B cell (primary cell): Measurements from ENCODE around the gene SEMA3E. TPM values are rescaled to one million over a fixed set of nuclear protein-coding genes. Genes with fewer than 3 reads are reported as not detected.

ENCODE experiments used
- ATAC-seq: fragments of 200-7000 bp; cut with Tn5 transposase; one replicate; pipeline ENCODE4 v1.10.0; 2021; ENCODE audit warnings: low read depth, mild to moderate bottlenecking, moderate number of reproducible peaks, moderate library complexity
- CTCF ChIA-PET: fragments of 350-600 bp; sonication (Branson Sonifier 250); formaldehyde crosslinking; loops from one replicate; lab custom pipeline; 2021; ENCODE audit warnings: antibody characterized with exemption, inconsistent platforms; lab: Charles Lee
- POLR2A ChIA-PET: fragments of 350-600 bp; sonication (Branson Sonifier 250); formaldehyde crosslinking; loops from one replicate; lab custom pipeline; 2021; ENCODE audit warnings: antibody characterized with exemption; lab: Charles Lee
- DNase-seq: peaks from one replicate; pipeline ENCODE4 v3.0.0; 2013
- H2AFZ ChIP-seq: 2 replicates; pipeline ENCODE4 v1.6.1; 2012; ENCODE audit warnings: mild to moderate bottlenecking, low read depth, low read length; ENCODE audit not compliant: insufficient read depth, poor library complexity, severe bottlenecking
- H3K27ac ChIP-seq, 2 donors: 1 replicate in 1 of 2; 2 replicates in 1 of 2; pipeline ENCODE4 v1.5.1; 2012 to 2013; ENCODE audit warnings: low read length in 2 of 2, mild to moderate bottlenecking in 2 of 2, moderate library complexity in 1 of 2
- H3K27me3 ChIP-seq, 4 experiments: fragments of 200-600 bp in 1 of 4; sonication (generic) in 1 of 4; replicated peaks in 1 of 4; 1 replicate in 2 of 4; 2 replicates in 2 of 4; pipeline versions ENCODE4 v1.6.1 to v1.7.0; 2013 to 2016; ENCODE audit warnings: low read length in 3 of 4, mild to moderate bottlenecking in 2 of 4, mixed read lengths in 1 of 4, moderate library complexity in 1 of 4; ENCODE audit not compliant: insufficient read depth in 4 of 4, control insufficient read depth in 3 of 4; ENCODE audit errors: control extremely low read depth in 1 of 4
- H3K36me3 ChIP-seq, 2 experiments: replicated peaks in 1 of 2; 1 replicate in 1 of 2; 2 replicates in 1 of 2; pipeline versions ENCODE4 v1.6.1 to v1.7.1; 2013; ENCODE audit warnings: low read length in 1 of 2; ENCODE audit not compliant: insufficient read depth in 2 of 2, control insufficient read depth in 1 of 2; ENCODE audit errors: control extremely low read depth in 1 of 2, extremely low read depth in 1 of 2
- H3K4me1 ChIP-seq, 2 donors: fragments of 200-600 bp in 1 of 2; sonication (generic) in 1 of 2; 1 replicate in 1 of 2; 2 replicates in 1 of 2; pipeline versions ENCODE4 v1.5.1 to v1.6.1; 2013 to 2017; ENCODE audit warnings: low read length in 2 of 2; ENCODE audit not compliant: control insufficient read depth in 2 of 2, insufficient read depth in 2 of 2
- H3K4me2 ChIP-seq: replicated peaks from 2 replicates; pipeline ENCODE3; 2012; ENCODE audit warnings: mild to moderate bottlenecking, low read depth, low read length; ENCODE audit not compliant: poor library complexity, severe bottlenecking
- H3K4me3 ChIP-seq, 5 experiments: fragments of 200-600 bp in 1 of 5; sonication (generic) in 1 of 5; 1 replicate in 3 of 5; 2 replicates in 2 of 5; pipeline versions ENCODE4 v1.5.1 to v1.7.0; 2011 to 2016; ENCODE audit warnings: low read length in 4 of 5, mild to moderate bottlenecking in 4 of 5, low read depth in 2 of 5, control low read depth in 1 of 5, moderate library complexity in 1 of 5; ENCODE audit not compliant: insufficient read depth in 1 of 5; ENCODE audit errors: control extremely low read depth in 1 of 5, extremely low read depth in 1 of 5
- H3K79me2 ChIP-seq: fragments of 200-600 bp; sonication (generic); one replicate; pipeline ENCODE4 v1.6.0; 2016; ENCODE audit warnings: low read length; ENCODE audit not compliant: control insufficient read depth, insufficient read depth
- H3K9ac ChIP-seq: fragments of 200-600 bp; sonication (generic); 2 replicates; pipeline ENCODE4 v1.6.1; 2017; ENCODE audit warnings: mild to moderate bottlenecking, low read length, moderate library complexity
- H3K9me3 ChIP-seq, 3 donors: one replicate each; pipeline versions ENCODE4 v1.6.1 to v1.7.1; 2013; ENCODE audit warnings: low read length in 2 of 3; ENCODE audit not compliant: control insufficient read depth in 2 of 3, insufficient read depth in 1 of 3; ENCODE audit errors: control extremely low read depth in 1 of 3
- H4K20me1 ChIP-seq: 2 replicates; pipeline ENCODE4 v1.6.0; 2012; ENCODE audit warnings: mild to moderate bottlenecking, low read length; ENCODE audit not compliant: insufficient read depth, control insufficient read depth, poor library complexity, severe bottlenecking
- H3K27ac Mint-ChIP-seq: one replicate; pipeline ENCODE4 v1.8.0; 2021; ENCODE audit warnings: mixed read lengths
- H3K27me3 Mint-ChIP-seq: one replicate; pipeline ENCODE4 v1.8.0; 2021; ENCODE audit warnings: mixed read lengths
- H3K4me1 Mint-ChIP-seq: one replicate; pipeline ENCODE4 v1.8.0; 2021; ENCODE audit warnings: mixed read lengths
- H3K4me3 Mint-ChIP-seq: one replicate; pipeline ENCODE4 v1.8.0; 2021; ENCODE audit warnings: mixed read lengths
- H3K9me3 Mint-ChIP-seq: one replicate; pipeline ENCODE4 v1.8.0; 2022; ENCODE audit warnings: mixed read lengths; ENCODE audit not compliant: insufficient read depth
- EZH2 ChIP-seq: IDR thresholded peaks from 2 replicates; pipeline ENCODE4 v1.6.1; 2012; ENCODE audit warnings: borderline replicate concordance, low read depth, mild to moderate bottlenecking, moderate library complexity, low read length; ENCODE audit not compliant: insufficient read depth, poor library complexity, severe bottlenecking
- WGBS: methylation state at CpG from one replicate; pipeline ENCODE4 v1.1.5; 2013; ENCODE audit warnings: missing lambda C conversion rate; ENCODE audit not compliant: insufficient coverage; 5-methylcytosine and 5-hydroxymethylcytosine counted together
- intact Hi-C: fragments of 100-400 bp; cut with micrococcal nuclease; formaldehyde crosslinking; loops from one replicate; pipeline ENCODE4 v1.10.0; 2022
- polyA plus RNA-seq: library from polyadenylated mRNA; depleted of rRNA; stranded (reverse); fragments of >200 nt; gene quantifications from 2 replicates; pipeline ENCODE4 v1.2.3, GENCODE V29; 2012
- total RNA-seq, 2 donors: library from RNA; stranded (reverse); fragments of 120-200 nt in 1 of 2; gene quantifications; 1 replicate in 1 of 2; 2 replicates in 1 of 2; pipeline versions ENCODE4 v1.2.3 to v1.2.4, GENCODE V29; 2013 to 2022
- TF ChIP-seq, protein P1 (sequence below): fragments of 200-600 bp; IDR thresholded peaks from one replicate; pipeline ENCODE4 v1.8.0; 2022; ENCODE audit warnings: antibody characterized with exemption, mild to moderate bottlenecking

The SEMA3E gene
- total and polyA plus RNA-seq, 2 donors (not counting 1 experiment from before 2014, with no cell fraction given): not detected

DNA sequence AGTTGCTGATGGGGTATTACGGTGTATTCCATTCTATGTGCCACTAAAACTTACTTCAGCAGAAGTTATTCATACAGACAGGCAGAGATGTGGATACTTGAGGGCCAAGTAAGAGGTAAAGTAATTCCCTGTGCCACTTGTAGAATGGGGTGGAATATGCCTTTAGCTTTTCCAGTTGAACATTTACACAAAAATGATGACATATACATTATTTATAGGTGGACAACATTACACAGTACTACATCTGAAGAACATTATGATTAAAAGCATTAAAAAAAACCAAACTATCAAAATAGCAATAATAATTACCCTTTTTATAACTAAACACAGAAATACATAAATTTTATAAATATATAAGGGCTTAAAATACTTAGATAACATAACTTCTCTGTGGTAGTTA lies 3.5 kb upstream of the SEMA3E start:
- no peak overlapping the region for H3K27ac Mint-ChIP-seq
- H3K27me3 Mint-ChIP-seq: peaks cover 5% of the 10 kb centered on the region
- Histone ChIP-seq H3K9ac (no peak overlapping the region), H4K20me1 (no peaks in the 10 kb centered on the region), H3K4me1 (no peaks in the 10 kb centered on the region), H3K79me2 (no peaks in the 10 kb centered on the region), H3K4me3 (no peak overlapping the region), H3K9me3 (no peaks in the 10 kb centered on the region), H3K4me2 (no peak overlapping the region), H3K27ac (no peak overlapping the region), H2AFZ (no peak overlapping the region), H3K36me3 (no peaks in the 10 kb centered on the region), H3K27me3 (no peaks in the 10 kb centered on the region)
- ChIA-PET POLR2A (no interaction called here), CTCF (no interaction called here)
- H3K9me3 Mint-ChIP-seq: no peaks in the 10 kb centered on the region
- no peaks in the 10 kb centered on the region for H3K4me1 Mint-ChIP-seq
- ATAC-seq: no peak
- DNase-seq: no peak
- intact Hi-C loops: no loop called here
- no CpG with 5 or more reads among the region's 1 CpG for WGBS
- TF ChIP-seq, protein P1, sequence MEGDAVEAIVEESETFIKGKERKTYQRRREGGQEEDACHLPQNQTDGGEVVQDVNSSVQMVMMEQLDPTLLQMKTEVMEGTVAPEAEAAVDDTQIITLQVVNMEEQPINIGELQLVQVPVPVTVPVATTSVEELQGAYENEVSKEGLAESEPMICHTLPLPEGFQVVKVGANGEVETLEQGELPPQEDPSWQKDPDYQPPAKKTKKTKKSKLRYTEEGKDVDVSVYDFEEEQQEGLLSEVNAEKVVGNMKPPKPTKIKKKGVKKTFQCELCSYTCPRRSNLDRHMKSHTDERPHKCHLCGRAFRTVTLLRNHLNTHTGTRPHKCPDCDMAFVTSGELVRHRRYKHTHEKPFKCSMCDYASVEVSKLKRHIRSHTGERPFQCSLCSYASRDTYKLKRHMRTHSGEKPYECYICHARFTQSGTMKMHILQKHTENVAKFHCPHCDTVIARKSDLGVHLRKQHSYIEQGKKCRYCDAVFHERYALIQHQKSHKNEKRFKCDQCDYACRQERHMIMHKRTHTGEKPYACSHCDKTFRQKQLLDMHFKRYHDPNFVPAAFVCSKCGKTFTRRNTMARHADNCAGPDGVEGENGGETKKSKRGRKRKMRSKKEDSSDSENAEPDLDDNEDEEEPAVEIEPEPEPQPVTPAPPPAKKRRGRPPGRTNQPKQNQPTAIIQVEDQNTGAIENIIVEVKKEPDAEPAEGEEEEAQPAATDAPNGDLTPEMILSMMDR: no peak
- no peak for TF ChIP-seq EZH2
- H3K4me3 Mint-ChIP-seq: no peak overlapping the region

DNA sequence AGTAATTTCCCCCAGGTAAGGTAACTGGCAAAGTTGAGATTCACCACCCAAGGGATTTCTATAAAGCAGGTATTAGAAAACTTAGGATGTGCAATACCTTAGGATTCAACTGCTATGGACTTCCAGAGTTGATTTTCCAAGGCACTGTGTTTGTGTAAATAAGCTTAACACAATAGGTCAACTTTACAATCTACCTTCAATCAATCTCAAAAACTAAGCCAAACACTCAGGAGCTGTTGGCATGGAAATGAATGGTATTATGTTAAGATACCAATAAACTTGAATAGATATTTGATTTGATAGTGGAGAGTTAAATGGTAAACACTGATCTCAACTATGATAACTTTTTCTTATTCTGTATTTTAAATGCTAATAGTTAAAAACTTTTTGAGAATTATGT lies 762 bp upstream of the SEMA3E start:
- no peak overlapping the region for H3K4me2 ChIP-seq
- no peak overlapping the region for H3K27ac Mint-ChIP-seq
- no peaks in the 10 kb centered on the region for H4K20me1 ChIP-seq
- H3K4me1 ChIP-seq: no peaks in the 10 kb centered on the region
- no peaks in the 10 kb centered on the region for H3K9me3 Mint-ChIP-seq
- H3K9ac ChIP-seq: no peak overlapping the region
- intact Hi-C loops: no loop called here
- no peak overlapping the region for H3K27ac ChIP-seq
- TF ChIP-seq, protein P1: no peak
- TF ChIP-seq EZH2: no peak
- ChIA-PET CTCF (no interaction called here), POLR2A (no interaction called here)
- no peak for ATAC-seq
- no peaks in the 10 kb centered on the region for H3K36me3 ChIP-seq
- H3K27me3 Mint-ChIP-seq: peaks cover 5% of the 10 kb centered on the region
- DNase-seq: no peak
- no peak overlapping the region for H3K4me3 ChIP-seq
- H3K4me1 Mint-ChIP-seq: no peaks in the 10 kb centered on the region
- no peaks in the 10 kb centered on the region for H3K79me2 ChIP-seq
- H3K4me3 Mint-ChIP-seq: no peak overlapping the region
- no peak overlapping the region for H2AFZ ChIP-seq
- H3K9me3 ChIP-seq: no peaks in the 10 kb centered on the region
- no peaks in the 10 kb centered on the region for H3K27me3 ChIP-seq
